Measurements from ENCODE around the gene DNAH9. TPM values are rescaled to one million over a fixed set of nuclear protein-coding genes. Genes with fewer than 3 reads are reported as not detected.

DNAH9 gene
- total and polyA plus RNA-seq, 4 donors, result under 0.01 to 0.09 TPM; not detected in 2

- Histone ChIP-seq H3K27ac (ENCODE audit: low read depth in 1 of 2, low read length in 2 of 2) (no peak overlapping the region), H3K4me1 (ENCODE audit: control insufficient read depth in 4 of 4, insufficient read depth in 4 of 4, low read length in 3 of 4) (no peaks in the 10 kb centered on the region), H3K9ac (ENCODE audit: low read depth in 1 of 2, low read length in 2 of 2) (no peak overlapping the region), H3K9me3 (ENCODE audit: control insufficient read depth in 4 of 4, low read length in 3 of 4) (no peaks in the 10 kb centered on the region), H3K4me3 (ENCODE audit: low read depth in 1 of 3, low read length in 3 of 3) (no peak overlapping the region), H3K36me3 (ENCODE audit: control insufficient read depth in 4 of 4, insufficient read depth in 3 of 4, low read depth in 1 of 4, low read length in 3 of 4) (no peaks in the 10 kb centered on the region), H3K27me3 (ENCODE audit: control insufficient read depth in 4 of 4, insufficient read depth in 4 of 4, low read length in 3 of 4) (peaks cover 0 to 3% (median 0%) of the 10 kb centered on the region in 4 donors)
- no peak for TF ChIP-seq YY1 (IDR thresholded peaks at IDR 0.05)
- no peak for TF ChIP-seq HNF4A (conservative IDR thresholded peaks at IDR 0.05)
- no peak for TF ChIP-seq JUND (IDR thresholded peaks at IDR 0.05)
- TF ChIP-seq REST (IDR thresholded peaks at IDR 0.05), result no peak
- TF ChIP-seq FOXA2 (IDR thresholded peaks at IDR 0.05), result no peak
- 85% methylated on average over 19 of the region's 19 CpGs for WGBS
- DNase-seq (ENCODE audit: low spot score), result no peak
Observed at GRCh38 chr17:11768981-11769380, 170.7 kb downstream of the DNAH9 start.

- no peak overlapping the region for H3K27ac ChIP-seq (ENCODE audit: low read depth in 1 of 2, low read length in 2 of 2)
- no peaks in the 10 kb centered on the region for H3K4me1 ChIP-seq (ENCODE audit: control insufficient read depth in 4 of 4, insufficient read depth in 4 of 4, low read length in 3 of 4)
- no peak overlapping the region for H3K9ac ChIP-seq (ENCODE audit: low read depth in 1 of 2, low read length in 2 of 2)
- H3K4me3 ChIP-seq (ENCODE audit: low read depth in 1 of 3, low read length in 3 of 3), result no peak overlapping the region
- H3K27me3 ChIP-seq (ENCODE audit: control insufficient read depth in 4 of 4, insufficient read depth in 4 of 4, low read length in 3 of 4), result peaks cover 0 to 3% (median 1%) of the 10 kb centered on the region in 4 donors
- no peak for DNase-seq (ENCODE audit: low spot score)
- no peaks in the 10 kb centered on the region for H3K36me3 ChIP-seq (ENCODE audit: control insufficient read depth in 4 of 4, insufficient read depth in 3 of 4, low read depth in 1 of 4, low read length in 3 of 4)
- no peaks in the 10 kb centered on the region for H3K9me3 ChIP-seq (ENCODE audit: control insufficient read depth in 4 of 4, low read length in 3 of 4)
- TF ChIP-seq SP1 (IDR thresholded peaks at IDR 0.05), result no peak
- TF ChIP-seq GABPA (IDR thresholded peaks at IDR 0.05 in 1 of 2, conservative IDR thresholded peaks at IDR 0.05 in 1 of 2), result no peak
- no peak for TF ChIP-seq REST (IDR thresholded peaks at IDR 0.05)
- no peak for TF ChIP-seq RAD21 (IDR thresholded peaks at IDR 0.05)
- no peak for TF ChIP-seq FOXA1 (IDR thresholded peaks at IDR 0.05)
- TF ChIP-seq TAF1 (conservative IDR thresholded peaks at IDR 0.05), result no peak
- no peak for TF ChIP-seq FOXA2 (IDR thresholded peaks at IDR 0.05)
- TF ChIP-seq MAX (IDR thresholded peaks at IDR 0.05), result no peak
- no peak for TF ChIP-seq RXRA (IDR thresholded peaks at IDR 0.05)
- no peak for TF ChIP-seq ZBTB33 (IDR thresholded peaks at IDR 0.05)
- TF ChIP-seq YY1 (IDR thresholded peaks at IDR 0.05), result no peak
- no peak for TF ChIP-seq HNF4A (conservative IDR thresholded peaks at IDR 0.05)
- no peak for TF ChIP-seq CTCF (IDR thresholded peaks at IDR 0.05; ENCODE audit: low read depth, low read length, missing input control)
- TF ChIP-seq EGR1 (IDR thresholded peaks at IDR 0.05; ENCODE audit: low read depth in 2 of 2), result no peak
- no peak for TF ChIP-seq NR2F2 (IDR thresholded peaks at IDR 0.05)
- TF ChIP-seq HNF4G (IDR thresholded peaks at IDR 0.05), result no peak
- no peak for TF ChIP-seq ATF3 (IDR thresholded peaks at IDR 0.05)
Observed at GRCh38 chr17:11772031-11772430, 173.8 kb downstream of the DNAH9 start.

Measured in liver (tissue), 9 donors.